Fibroblast of mammary gland (primary cell): ENCODE data around the gene RNF138.
"Not testable (repeated sequence)": the region's sequence is repeated elsewhere in the genome, so short reads cannot be mapped to it uniquely, and the experiment has no call there.

Experiments
- DNase-seq: peaks from one replicate; pipeline ENCODE4 v3.0.0-alpha.2; 2010; ENCODE audit warnings: low read depth
- H3K4me3 ChIP-seq: 2 replicates; pipeline ENCODE4 v1.5.1; 2011; ENCODE audit warnings: low read depth, mild to moderate bottlenecking, low read length, moderate library complexity; ENCODE audit not compliant: control insufficient read depth
- TF ChIP-seq, protein P1 (sequence below): conservative IDR thresholded peaks from 2 replicates; pipeline ENCODE4 v1.5.1; 2011; ENCODE audit warnings: low read depth, low read length, inconsistent platforms; ENCODE audit not compliant: control insufficient read depth, insufficient read depth

Gene RNF138

DNA sequence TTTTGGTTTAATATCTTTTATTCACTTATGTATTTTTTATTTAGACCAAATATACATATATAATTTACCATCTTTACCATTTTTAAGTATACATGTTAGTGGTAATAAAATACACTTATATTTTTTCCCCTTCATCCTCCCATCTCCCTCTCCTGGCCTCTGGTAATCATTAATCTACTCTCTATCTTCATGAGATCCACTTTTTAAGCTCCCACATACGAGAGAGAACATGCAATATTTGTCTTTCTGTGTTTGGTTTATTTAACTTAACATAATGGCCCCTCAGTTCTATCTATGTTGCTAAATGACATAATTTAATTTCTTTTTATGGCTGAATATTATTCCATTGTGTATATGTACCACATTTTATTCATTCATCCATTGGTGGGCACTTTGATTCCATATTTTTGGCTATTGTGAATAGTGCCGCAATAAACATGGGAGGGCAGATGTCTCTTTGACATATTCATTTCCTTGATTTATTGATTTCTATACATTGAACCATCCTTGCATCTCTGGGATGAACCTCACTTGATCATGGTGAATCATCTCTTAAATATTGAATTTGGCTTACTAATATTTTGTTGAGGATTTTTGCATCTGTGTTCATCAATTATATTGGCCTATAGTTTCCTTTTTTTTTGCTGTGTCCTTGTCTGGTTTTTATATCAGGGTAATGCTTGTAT, 56.7 kb downstream of the RNF138 start:
- DNase-seq = no peak
- H3K4me3 ChIP-seq = no peak overlapping the region
- TF ChIP-seq, protein P1, sequence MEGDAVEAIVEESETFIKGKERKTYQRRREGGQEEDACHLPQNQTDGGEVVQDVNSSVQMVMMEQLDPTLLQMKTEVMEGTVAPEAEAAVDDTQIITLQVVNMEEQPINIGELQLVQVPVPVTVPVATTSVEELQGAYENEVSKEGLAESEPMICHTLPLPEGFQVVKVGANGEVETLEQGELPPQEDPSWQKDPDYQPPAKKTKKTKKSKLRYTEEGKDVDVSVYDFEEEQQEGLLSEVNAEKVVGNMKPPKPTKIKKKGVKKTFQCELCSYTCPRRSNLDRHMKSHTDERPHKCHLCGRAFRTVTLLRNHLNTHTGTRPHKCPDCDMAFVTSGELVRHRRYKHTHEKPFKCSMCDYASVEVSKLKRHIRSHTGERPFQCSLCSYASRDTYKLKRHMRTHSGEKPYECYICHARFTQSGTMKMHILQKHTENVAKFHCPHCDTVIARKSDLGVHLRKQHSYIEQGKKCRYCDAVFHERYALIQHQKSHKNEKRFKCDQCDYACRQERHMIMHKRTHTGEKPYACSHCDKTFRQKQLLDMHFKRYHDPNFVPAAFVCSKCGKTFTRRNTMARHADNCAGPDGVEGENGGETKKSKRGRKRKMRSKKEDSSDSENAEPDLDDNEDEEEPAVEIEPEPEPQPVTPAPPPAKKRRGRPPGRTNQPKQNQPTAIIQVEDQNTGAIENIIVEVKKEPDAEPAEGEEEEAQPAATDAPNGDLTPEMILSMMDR = no peak

DNA sequence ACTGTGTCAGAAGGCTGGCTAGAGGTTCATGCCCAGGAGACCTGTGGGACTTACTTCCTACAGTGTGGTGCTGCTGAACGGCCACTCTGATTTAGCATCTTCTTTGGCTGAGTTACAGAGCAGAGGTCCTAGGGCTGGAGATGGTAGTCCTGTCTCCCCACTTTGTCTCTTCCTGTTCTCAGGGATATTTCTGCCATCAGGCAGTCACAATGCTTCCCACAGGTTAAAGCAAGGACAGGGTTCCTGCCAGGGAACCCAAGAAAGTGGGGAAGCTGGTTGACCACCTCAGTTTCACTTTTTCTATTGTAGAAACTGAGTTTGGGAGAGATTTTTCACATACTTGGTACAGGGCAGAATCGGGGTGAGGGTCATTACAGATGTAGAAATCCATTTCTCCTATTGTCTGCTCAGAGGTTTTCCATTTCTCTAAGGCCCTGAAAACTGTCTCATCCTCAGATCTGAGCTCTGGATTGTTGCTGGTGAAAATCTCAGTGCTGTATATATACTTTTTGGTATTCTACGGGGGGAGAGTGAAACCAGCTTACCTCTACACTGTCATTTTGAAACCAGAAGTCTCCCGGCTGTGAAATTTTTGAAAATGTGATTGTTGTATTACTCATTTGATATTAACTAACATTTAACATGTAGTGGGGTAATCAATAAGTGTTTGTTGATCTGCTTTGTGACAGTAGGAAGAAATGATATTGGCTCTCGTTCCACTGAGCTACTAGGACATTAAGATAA, 61.2 kb downstream of the RNF138 start:
- DNase-seq = no peak
- TF ChIP-seq, protein P1 = no peak
- H3K4me3 ChIP-seq = no peak overlapping the region

DNA sequence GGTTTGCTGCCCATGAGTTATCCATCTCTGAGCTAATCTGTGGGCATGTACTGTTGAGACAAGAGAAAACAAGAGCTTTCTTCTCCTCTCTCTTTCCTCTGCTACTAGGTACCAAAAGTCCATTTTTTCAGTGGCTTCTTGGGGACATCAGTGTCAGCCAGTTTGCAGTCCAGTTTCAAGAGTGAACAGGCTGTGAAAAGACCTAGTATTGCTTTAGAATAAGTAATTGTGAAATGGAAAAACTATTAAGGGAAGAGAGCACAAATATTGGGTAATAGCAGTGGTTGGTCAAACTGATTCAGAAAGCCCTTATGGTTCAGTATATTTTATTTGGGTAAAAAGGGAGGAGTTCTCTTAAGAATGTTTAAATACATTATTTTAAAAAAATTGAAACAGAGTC, 65.2 kb downstream of the RNF138 start:
- no peak overlapping the region for H3K4me3 ChIP-seq
- DNase-seq = no peak
- TF ChIP-seq, protein P1 = no peak

DNA sequence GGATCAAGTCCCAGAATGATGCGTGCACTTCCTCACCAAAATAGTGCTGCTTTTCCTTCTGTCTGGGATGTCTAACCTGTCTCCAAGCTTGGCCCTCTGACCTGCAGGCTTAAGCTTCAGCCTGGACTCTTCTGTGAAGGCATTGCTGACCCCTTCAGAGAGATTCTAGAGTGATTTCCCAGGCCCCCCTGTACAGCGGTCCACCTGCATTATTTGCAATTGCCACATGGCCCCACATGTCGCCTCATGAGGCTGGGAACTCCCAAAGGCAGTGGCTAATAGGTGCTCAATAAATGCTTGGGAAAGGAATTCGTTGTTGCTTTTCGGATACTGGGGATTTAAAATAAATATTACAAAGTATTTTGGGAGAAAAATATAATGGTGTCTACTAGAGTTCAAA, 65.9 kb downstream of the RNF138 start:
- TF ChIP-seq, protein P1 = no peak
- H3K4me3 ChIP-seq = no peak overlapping the region

DNA sequence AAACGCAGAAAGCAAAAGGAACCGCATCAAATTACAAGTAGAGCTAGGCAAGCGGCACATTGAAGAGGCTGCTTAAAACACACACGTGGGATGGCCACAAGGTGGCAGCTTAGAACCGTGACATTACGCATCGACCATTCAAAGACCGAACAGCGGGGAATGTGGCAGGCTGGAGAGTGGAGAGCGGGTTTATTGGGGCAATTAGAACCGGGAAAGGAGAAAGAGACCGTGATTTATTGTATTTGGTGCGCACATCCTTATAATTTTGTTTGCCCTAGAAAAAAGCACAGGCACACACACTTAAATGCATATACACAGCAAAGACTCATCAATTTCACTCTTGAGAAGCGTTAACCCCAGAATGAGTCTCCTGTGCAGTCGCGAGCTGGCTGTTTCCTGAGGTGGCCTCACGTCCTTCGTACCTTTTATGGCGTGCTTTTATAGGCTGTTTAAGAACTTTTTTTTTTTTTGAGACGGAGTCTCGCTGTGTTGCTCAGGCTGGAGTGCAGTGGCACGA, 66.5 kb downstream of the RNF138 start:
- no peak overlapping the region for H3K4me3 ChIP-seq
- DNase-seq = peak; percentile 91
- TF ChIP-seq, protein P1 = peak; percentile 87

More for the DNA sequence above, 65.9 kb downstream of the RNF138 start:
- no peak for DNase-seq

DNA sequence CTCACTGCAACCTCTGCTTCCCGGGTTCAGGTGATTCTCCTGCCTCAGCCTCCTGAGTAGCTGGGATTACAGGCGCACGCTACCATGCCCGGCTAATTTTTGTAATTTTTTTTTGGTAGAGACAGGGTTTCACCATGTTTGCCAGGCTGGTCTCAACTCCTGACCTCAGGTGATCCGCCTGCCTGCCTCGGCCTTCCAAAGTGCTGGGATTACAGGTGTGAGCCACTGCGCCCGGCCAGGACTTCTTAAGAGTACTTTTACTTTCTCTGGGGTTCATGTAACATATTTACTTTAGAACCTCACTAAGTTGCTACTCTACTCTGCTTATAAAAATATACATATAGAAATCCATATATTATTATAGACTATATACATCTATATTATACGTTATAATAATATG, 67.0 kb downstream of the RNF138 start:
- DNase-seq, H3K4me3 ChIP-seq: not testable (repeated sequence)

DNA sequence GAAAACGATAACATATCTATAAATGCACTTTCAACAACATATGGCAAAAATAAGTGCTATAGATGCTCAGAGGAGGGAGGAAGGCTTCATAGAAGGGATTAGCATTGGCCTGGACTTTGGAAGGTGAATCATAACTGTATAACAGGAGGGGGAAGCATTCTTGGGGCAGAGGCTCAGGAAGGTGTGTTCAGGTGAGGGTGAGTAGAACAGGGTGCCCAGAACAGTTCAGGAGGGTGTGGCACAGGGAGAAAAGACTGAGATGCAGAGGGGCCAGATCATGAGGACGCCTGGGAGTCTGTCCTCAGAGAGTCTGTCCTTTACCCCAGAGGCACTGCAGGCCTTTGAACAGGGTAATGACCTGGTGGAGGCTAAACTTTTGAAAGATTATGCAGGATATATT, 68.9 kb downstream of the RNF138 start:
- no peak for DNase-seq
- no peak overlapping the region for H3K4me3 ChIP-seq
- TF ChIP-seq, protein P1 = no peak
